NCI-H2196 (cell line): ENCODE measurements around the gene MCL1.
"Not testable (repeated sequence)": the region's sequence is repeated elsewhere in the genome, so short reads cannot be mapped to it uniquely, and the experiment has no call there.

Experiments used
- DNase-seq: peaks from one replicate; lab custom pipeline; 2025; ENCODE audit not compliant: unreplicated experiment; lab: John Stamatoyannopoulos, UW

MCL1 gene

DNA sequence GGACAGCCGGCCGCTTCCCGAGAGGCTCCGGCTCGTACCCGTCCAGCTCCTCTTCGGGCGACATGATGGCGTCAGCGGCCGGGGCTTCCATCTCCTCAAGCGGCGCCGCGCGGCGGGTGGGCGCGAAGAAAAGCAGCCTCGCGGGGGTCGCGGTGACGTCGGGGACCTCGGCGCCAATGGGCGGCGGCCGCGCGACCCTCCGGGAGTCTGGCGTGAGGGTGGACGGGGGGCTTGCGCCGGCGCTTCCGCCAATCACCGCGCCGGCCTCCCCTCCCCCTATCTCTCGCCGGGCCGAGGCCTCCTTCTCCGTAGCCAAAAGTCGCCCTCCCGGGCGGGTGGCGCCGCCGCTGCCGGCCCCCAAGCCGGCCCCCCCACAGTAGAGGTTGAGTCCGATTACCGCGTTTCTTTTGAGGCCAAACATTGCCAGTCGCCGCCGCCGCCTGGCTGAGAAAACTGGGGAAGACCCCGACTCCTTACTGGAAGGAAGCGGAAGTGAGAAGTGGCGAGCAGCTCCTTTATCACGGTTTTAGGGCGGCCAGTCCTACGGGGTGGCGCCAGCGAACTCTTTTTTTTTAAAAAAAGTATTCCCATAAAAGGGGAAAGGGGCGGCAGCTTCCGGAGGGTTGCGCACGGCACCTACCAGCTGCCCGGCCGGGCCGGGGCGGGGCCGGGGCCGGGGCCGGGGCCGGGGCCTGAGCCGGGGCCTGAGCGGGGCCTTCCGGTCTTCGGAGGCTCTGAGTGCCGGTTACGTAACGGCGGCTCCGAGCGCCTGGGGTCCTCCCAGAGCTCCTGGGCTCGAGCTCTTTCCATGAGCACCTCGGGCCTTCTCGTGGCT, at the start of gene MCL1:
Gene MCL1, minus strand, starts transcription at position 501 of the 835 bp plus-strand sequence. Its CDS starts 80 bp downstream, at position 421.
- DNase-seq, result peak; percentile 93

DNA sequence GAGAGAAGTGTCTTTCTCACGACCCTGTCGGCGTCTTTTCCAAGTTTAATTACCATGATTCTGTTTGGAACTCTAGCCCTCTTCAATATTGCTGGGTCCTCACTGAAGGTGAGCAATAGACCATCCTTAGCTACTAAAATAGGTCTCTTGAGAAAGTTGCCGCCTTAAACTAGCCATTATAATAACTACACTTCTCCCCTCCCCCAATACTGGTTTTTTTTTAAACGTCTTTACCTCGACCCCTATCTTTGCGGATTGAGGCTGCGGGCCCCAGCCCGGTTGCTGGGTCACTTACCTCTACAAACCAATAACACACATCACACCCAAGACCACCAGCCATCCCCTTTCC, 49.3 kb upstream of the MCL1 start:
- DNase-seq, result no peak

- DNase-seq, result no peak
Measured at GRCh38 chr1:150627826-150628410, 48.5 kb upstream of the MCL1 start.

DNA sequence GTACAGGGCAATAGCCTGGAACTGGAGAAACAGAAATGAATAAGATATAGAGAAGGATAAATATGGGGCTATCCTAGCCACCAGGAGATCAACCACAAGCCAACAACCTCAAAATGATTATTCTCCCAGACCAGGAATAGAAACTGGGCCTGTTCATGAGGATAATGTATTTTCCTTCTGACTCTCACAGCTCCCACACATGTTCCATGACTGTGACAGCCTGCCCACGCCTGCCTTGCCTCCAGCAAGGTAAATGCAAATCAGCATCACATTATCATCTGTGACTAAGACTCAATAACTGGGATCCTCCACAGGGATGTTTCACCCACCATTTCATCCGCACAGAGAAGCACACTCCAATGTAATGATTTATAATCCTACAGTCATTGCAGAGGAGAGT, 46.7 kb upstream of the MCL1 start:
- DNase-seq, result no peak

GRCh38 chr1:150624546-150624945, 45.1 kb upstream of the MCL1 start:
- DNase-seq, result not testable (repeated sequence)

GRCh38 chr1:150624134-150624533, 44.7 kb upstream of the MCL1 start:
- DNase-seq, result not testable (repeated sequence)

DNA sequence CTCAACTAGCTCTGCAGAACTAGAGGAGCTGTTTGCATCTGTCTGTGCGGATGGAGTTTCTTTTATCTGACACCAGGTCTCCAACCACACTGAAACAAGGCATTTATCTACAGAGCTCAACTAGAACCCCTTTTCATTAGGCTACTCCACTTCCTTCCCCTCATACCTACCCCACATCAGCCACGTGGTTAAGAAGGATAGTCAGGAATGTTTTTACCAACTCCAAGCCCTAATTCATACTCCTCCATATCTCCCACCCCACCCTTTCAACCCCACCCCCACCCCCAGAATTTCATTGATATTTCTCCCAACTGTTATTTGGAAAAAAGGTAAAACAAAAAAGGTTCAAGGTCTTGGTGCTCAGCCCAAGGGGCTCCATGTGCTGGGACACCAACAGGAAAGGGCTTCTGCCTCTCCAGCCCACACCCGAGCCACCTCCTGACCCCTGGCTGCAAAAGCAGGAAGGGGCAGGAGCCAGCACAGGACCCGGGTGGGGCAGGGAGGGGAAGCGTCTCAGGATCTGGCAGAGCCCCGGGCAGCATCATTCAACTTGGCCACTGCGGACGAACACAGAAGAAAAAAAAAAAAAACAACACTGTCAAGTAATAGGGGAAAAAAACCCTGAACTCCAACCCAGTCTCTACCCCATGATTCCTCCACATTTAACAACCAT, 43.0 kb upstream of the MCL1 start:
- no peak for DNase-seq

DNA sequence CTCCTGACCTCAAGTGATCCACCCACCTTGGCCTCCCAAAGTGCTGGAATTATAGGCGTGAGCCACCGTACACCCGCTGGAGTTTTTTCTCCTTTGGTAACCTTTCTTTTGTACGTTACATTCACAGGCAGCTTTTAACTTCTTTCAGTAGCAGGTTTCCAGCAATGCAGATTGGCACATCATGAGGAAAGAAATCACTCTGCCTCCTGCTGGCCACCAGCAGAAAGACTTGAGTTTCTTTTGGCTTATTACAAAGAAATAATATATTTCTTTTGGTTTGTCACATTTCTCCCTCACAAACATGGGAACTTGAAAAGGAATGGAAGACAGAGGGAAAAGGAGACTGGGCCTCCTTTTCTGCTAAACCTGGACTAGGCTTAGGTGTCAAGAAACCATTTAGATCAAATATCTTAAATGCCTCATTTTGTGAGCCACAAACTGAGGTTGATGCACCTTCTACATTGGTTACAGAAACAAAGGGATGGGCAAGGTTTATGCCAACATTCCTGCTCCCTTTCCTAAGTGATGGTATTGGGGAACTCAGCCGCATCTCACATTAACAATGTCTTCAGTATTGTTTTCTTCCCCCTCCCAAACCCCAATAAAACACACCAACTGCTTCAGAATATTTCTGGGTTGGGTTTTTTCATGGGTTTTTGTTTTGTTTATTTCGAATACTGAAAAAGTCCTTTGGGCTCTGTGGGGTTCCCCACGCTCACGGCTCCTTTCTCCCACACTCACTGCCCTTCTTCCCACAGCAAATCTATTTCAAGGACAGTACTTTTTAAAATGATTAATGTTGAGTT, 42.3 kb upstream of the MCL1 start:
- DNase-seq, result peak; percentile 13

DNA sequence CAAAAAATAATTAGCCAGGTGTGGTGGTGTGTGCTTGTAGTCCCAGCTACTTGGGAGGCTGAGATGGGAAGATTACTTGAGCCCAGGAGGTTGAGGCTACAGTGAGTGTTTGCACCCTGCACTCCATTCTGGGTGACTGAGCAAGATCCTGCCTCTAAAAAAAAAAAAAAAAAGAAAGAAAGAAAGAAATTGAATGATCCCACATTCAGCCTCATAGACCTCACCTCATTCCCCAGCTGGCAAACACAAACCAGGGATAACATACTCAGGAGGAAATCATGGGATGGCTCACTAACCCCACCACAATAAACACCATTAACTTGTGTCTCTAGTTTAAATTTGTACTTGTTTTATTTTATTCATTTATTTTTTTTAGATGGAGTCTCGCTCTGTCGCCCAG, 41.5 kb upstream of the MCL1 start:
- no peak for DNase-seq

GRCh38 chr1:150619576-150620509, 40.4 kb upstream of the MCL1 start:
- DNase-seq, result peak; percentile 74

- no peak for DNase-seq
Measured at GRCh38 chr1:150615346-150616201, 36.2 kb upstream of the MCL1 start.

- DNase-seq, result peak; percentile 90
Measured at GRCh38 chr1:150613061-150613920, 33.9 kb upstream of the MCL1 start.

- no peak for DNase-seq
Measured at GRCh38 chr1:150612014-150612345, 32.6 kb upstream of the MCL1 start.

DNA sequence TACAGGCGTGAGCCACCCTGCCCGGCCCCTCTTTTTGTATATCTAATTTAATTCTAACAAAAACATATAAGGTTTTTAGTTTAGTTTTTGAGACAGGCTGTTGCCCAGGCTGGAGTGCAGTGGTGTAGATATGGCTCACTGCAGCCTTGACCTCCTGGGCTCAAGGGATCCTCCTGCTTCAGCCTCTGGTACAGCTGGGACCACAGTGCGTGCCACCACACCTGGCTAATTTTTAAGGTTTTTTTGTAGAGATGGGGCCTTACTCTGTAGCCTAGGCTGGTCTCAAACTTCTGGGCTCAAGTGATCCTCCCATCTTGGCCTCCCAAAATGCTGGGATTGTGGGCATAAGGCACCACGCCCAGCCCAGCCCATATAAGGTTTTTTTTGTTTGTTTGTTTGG, 31.2 kb upstream of the MCL1 start:
- DNase-seq, result no peak

DNA sequence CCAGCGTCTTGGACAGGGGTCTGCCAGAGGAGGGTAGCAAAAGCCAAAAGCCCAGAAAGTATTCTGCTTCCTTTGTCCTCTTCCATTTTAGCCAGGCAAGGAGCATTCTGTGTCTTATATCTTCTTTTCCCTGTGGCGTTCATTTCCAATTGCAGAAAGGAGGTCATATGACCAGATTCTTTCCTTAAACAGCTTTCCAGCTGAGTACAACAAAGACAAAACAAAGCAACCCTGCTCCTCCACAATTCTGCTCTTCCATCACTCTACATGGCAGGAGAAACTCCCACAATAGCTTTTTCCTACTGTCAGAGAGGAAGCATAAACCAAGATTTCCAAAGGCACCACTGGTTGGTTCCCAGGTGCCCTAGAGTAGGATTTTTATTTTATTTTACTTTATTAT, 30.3 kb upstream of the MCL1 start:
- no peak for DNase-seq

DNA sequence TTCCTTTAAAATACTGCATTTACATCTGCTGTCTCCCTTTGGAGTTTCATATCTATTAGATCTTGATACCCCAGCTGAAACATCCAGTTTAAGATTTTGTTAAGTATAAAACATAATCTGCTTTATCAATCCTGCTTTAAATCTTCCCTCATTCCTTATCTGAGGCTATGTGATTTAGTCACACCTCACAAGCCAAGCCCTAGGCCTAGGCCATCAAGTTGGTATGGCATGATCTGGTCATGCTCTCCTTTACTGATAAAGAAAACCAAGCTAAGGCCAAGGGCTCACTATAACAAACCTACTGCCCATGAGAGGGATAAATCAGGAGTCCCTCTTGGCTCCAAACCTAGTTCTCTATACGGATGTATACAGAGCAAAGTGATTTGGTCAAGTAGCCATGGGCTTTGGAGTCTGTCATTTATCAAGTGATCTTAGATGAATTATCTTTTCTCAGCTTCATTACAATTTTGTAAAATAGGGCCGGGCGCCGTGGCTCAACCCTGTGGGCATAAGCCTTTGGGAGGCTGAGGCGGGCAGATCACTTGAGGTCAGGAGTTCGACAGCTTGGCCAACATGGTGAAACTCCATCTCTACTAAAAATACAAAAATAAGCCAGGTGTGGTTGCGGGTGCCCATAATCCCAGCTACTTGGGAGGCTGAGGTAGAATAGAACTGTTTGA, 27.2 kb upstream of the MCL1 start:
- DNase-seq, result no peak

GRCh38 chr1:150605451-150605731, 26.0 kb upstream of the MCL1 start:
- not testable (repeated sequence) for DNase-seq

- no peak for DNase-seq
Measured at GRCh38 chr1:150604226-150604588, 24.8 kb upstream of the MCL1 start.
